Stromal cell of bone marrow (primary cell): ENCODE results near the gene PDE5A.

Experiments used
- DNase-seq: peaks from one replicate; pipeline ENCODE4 v3.0.0-alpha.2; 2012; ENCODE audit warnings: low read depth

Gene PDE5A

DNA sequence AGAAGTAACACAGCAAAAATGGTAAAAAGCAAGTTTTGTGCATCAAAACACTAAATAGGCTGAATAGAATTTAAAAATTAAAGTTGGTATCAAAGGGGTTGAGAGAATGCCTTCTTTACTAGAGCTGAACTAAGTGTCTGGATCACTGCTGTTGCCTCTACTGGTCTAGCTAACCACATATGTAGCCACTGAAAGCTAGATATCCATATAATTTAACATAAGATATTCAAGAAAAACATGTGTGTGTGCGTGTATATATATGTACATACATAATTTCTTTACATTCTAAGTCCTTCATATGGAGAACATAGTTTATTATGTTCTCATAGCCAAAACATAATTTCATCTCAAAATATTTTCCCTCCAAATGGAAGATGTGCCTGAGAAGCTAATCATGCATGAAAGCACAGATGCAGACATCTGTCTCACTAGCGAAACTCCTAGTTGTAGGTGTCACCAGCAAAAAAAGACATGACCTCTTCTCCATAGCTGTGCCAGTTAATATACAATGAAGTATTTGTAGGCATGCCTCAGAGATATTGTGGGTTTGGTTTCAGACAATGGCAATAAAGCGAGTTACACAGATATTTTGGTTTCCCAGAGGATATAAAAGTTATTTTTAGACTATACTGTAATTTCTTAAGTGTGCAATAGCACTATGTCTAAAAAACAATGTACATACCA is 47.3 kb downstream of the PDE5A start:
- no peak for DNase-seq

DNA sequence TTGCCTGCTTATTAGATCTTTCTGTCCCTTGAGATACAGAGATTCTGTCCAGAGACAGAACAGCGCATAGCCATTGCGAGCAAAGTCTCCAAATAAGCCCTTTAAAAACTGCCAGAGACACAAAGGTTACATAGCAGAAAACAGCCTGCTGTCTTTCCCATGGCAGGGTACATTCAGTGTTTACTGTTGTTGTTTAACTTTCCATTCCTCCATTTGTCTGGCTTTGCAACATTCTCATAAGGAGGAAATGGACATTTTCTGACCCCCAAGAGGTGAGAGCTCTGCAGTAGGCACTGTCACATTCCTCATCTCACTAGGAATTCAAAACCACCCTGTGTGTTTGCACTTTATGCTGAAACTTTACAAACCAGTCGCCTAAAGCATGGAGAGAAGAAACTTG is 48.3 kb downstream of the PDE5A start:
- DNase-seq: no peak

DNA sequence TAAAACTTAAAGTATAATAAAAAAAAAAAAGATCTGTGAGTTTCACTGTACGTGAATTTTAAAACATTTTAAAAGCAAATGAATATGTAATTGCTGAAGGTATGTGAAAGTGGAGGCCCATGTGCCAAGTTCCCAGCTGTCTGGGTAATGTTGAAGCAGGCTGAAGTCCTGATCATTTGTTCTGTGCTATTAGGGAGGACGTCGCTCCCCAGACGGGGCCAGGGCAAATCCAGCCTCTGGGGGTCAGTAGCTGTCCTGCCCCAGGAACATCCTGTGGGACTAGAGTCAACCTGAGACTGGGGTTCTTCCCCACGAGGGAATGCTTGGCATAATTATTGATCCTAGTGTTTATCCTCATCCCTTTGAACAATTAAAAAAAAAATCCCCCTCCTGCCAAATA is 48.8 kb downstream of the PDE5A start:
- no peak for DNase-seq

DNA sequence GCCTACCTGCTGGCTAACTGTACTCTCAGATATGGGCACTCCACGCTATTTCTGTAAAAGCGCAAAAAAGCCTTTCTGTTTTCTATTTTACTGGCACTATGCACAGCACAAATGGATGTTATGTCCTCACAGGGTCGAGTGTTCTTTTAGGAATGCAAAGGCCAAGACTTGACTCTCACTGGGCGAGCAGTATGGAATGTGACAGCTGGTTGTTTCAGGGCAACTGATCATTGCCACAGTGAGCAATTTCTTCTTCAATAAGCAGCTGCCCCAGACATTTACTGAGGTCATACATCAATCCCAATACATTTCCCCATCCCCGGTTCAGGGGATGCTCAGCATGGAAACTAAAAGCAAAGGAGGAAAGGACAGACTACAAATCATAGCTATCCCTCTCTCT is 58.2 kb downstream of the PDE5A start:
- no peak for DNase-seq

DNA sequence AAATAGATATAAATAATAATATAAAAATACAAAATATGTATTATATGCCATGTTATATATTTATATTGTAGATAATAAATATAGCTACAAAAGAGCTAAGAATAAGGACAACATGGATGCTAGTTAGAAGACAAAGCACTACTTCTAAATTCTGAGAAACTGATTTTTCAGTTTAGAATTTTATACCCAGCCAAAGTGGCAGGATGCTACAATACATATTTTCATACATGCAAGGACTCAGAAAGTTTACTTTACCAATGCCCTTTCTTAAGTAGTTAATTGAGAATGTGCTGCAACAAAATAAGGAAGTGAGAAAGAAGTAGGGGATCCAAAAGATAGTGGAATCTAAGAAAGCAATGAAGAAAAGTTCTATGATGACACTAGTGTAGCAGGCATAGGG is 64.5 kb downstream of the PDE5A start:
- DNase-seq: no peak

DNA sequence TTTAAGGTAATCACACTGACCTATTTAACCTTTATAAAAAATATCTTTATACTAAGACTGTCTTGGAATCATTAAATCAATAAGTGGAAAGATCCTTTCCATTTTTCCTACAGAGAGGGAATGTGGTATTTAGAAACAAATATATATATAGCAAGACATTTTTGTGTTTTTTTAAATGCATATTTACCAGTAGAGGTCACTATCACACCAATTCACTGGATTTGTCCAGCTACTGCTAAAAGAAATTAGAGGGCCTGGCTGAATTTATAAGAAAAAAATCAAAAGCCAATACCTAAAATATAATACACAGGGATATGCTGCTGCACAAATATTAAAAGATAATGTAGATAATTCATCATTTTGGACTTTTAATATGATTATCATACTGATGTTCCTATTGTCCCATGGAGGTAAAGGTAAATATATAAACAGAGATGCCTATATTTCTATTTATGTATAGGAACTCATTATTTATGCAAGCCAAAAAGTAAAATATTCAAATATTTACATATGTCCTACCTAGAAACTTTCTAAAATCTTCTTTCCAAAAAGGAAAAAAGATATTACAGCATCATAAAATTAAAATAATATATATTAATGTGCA is 69.5 kb downstream of the PDE5A start:
- DNase-seq: peak; percentile 50

DNA sequence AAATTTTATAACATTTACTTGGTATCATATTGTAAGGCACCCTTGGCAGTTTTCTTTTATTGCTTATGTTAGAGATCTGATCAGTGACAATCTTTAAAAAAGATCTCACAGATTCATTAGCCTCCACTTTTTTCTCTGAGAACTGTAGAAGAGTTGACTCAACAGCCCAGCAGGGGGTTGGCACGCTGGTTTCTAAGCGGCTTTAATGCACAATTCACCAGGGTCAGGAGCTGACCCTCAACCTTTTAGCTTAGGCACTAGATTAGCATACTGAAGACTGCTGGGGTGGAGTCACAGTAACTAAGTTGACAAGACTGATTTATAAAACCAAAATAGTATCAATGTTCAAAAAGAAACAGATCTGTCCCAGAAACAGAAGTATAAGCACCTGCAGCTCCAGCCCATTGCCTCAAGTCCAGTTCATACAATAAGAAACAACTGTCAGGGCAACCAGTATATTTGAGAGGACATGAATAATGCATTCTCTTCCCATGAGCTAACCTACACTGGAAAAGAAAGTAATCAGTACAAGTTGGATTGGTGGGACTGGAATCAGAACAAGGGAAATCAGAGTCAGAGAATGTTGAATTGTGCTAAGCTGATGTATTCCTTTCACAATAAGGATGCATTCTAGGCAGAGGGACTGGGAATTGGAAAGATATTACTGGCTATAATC is 77.6 kb downstream of the PDE5A start:
- peak; percentile 32 for DNase-seq

DNA sequence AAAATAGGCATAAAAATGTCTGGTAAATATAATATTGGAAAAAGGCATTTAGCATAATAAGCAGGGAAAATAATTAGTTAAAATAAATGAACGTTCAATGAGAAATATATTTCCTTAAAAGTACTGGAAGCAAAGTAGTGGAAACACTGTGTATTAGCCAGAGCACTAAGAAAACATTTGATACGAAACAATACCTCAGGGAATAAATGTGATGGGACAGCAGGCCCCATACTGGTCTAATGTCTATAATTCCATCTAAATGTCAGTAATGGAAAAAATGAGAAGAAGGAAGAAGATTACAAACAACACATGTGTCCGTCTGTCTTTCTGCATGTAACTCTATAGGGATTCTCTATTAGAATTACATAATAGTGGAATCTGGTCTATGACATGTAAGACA is 79.0 kb downstream of the PDE5A start:
- no peak for DNase-seq

DNA sequence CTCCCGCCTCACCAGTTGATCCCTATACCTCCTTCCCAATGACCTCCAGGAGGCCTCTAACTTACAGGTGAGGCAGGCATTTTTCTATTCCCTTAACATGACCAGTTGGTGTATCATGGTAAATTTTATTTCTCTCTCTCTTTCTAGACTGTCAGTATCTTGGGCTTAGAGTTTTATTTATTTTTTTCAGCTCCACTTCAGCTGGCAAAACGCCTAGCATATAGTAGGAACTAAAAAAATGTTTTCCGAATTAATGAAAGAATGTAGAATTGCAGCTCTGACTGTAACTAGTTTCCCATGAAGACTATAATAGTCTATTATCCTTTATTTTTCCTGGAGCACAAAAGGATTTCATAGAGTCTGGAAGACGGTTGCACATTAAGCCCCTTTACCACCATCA is 84.8 kb downstream of the PDE5A start:
- no peak for DNase-seq

DNA sequence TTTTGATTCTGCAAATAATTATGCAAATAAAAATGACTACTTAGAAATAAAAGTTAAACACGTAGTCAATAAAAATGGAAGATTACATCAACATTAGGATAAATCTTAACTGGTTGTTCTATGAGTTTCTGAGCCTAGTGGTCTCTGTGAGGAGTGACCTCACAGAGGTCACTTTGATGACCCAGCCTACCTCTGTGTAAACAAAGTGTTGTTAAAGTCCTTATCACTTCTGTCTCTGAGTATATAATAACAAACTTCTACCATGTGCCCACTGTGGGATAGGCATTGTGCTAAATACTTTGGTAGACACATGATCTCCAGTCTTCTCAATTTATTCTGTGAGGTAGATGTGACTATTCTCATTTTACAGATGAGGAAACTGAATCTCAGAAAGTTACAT is 85.4 kb downstream of the PDE5A start:
- no peak for DNase-seq

DNA sequence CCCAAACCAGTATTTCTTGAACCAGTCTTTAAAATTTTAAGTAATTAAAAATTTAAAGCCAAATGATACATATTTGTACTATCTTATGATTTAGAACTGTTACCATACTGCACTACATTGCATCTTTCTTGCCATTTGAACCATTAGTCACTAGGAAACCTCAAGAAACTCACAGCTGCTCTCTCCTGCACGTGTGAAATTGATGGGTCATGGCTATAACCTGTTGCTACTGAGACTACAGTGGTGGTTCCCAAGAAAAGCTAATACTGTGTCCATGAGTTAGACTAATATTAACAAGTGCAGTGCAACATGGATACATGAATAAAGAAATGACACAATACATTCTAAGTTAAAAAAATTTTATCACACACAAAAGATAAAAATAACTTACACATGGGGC is 88.4 kb downstream of the PDE5A start:
- no peak for DNase-seq

DNA sequence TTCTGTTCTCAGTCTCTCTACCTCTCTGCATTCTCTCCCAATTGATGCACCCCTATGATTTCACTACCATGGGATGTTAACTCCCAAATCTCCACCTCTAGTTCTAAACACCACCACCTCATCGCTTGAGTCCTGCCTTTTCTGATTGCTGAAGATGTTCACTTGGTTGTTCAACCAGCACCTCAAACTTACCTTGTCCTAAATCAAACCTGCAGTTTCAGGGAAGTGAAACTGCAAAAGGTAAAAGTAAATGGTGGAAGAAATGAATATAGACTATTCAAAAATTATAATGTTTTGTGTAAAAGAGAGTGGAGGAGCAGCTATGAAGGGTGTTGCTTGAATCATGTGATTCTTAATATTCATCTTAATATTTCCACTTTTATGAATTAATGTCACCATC is 91.0 kb downstream of the PDE5A start:
- no peak for DNase-seq

DNA sequence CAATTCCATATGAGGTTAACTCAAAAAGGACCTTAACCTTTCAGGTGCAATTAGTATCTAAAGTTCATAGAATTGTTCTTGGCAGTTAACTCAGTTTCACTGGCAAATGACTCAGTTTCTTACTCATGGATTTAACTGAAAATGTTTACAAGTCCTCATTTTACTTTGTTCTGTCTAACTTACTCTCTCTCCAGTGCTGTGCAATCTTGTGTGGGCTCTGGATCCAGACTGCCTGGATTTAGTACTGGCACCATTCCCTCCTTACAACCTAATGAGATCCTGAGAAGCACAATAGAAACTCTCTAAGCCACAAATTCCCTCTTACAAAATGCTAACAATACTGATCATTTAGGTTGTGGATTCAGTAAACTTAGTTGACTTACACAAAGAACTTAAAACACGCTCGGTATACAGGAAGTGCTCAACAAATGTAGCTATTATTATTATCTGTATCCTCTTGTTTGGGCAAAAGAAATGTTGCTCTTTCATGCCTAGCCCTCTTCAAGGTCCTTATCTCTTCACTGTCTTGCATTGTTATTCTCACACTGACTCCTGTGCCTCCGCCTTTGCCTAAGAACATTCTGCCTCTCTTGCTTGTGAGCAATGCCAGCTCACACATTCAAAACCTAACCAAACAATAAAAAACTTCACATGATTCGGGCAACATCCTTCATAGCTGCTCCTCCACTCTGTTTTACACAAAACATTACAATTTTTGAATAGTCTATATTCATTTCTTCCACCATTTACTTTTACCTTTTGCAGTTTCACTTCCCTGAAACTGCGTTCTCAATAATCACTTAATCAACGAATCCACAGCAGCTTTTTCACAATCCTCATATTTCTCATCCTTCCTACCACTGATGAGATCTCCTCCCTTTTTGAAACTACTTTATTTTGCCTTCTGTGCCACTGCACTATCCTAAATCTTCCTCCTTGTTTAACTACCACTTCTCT is 91.8 kb downstream of the PDE5A start:
- peak; percentile 37 for DNase-seq

DNA sequence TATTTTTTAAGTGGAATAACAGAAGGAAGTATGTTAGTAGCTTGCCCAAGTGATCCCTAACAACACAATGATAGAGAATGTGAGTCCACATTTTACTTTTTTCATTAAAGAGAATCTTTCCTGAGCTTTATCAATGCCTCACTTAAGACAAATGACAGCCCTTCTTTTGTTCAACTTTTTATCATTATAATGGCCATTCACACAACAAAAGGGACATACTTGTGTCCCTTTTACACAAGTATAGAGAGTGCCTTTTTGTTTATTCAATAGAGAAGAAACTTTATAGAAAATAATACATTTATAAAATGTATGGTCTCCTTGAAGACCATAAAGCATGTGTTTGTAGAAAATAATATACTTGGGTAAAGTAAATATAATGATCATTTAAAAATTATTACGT is 96.3 kb downstream of the PDE5A start:
- DNase-seq: no peak

DNA sequence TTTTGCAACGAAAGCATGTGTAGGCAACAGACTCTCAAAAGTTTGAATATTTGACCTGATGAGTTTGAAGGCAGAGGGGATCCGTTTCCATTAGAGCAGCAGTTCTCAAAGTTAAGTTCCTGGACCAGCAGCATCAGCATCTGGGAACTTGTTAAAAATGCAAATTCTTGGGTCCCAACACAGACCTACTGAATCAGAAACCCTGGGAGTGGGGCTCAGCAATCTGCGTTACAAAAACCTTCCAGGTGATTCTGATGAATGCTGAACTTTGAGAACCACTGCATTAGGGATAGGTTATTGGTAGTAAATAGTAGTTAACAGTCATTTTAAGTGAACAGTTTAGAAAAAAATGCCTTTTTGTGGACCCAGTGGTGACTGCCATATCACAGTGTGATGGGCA is 98.8 kb downstream of the PDE5A start:
- DNase-seq: no peak

DNA sequence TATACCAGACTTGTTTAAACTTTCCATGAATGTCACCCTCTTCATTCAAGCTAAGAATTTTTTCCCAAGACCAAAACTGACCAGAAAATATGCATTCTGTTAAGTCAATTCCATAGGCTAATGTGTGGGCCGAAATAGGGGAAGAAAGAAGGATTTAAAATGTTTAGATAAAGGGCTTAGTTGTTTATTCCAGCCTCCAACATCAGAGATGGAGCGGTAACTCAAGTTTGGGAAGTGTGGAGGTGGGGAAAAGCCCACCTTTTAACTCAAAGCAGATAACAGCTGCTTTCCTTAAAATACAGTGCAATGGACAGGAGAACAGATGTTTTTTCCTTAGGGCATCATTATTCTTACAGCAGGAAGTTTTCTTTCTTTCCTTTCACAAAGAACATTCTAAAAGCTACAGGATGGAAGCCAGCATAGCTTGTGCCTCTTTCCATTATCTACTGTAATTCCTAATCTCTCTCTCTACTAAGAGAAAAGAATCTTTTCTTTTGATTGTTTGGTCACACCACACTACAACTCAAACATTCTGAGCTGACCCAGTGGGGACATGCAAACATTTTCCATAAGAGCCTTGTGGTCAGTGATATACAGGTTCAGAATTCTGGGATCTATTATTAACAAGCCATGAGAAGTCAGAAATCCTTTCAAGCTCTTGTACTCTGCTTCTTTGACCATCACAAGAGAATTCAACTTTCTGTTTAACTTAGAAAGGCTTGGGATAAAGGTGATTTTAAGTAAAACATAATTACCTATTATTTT is 101.6 kb downstream of the PDE5A start:
- DNase-seq: no peak

DNA sequence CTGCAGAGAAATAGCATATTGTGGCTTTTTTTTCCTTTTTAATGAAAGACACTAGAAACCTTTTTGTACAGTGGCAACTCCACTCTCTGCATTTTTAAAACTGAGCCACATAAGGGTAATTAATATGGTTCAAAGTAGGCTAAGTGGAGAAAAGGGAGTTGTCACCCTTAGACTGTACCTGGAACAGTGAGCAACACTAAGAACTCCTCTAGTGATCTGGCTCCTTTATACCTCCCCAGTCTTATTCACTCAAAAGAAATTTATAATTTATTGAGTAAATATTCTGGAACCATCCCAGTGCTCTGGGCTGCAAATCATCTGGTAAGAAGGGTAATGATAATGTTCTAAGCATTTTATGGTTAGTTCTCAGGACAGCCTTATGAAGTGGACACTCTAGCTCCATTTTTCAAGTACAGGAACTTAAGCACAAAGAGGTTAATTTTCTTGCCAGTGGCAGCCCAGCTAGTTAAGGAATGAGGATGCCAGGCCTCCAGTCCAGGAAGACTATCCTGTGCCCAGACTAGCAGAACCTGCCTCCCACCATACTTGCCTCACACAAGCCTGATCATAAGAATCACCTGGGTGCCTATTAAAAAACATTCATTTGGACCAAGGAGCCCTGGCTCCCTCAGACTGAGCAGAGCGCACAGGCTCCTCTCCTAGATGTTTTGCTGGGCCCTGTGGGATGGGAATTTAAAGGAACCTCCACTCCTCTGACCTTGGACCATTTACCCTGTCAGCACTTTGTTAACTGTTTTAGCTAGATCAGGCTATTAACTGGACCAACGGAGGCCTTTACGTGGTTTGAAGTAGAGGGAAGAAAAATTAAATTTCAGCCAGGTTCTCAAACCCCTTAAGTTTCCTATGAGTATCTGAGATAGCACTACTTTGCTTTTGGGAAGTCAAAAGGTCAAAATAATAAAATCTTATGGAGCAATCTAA is 102.6 kb downstream of the PDE5A start:
- DNase-seq: no peak

DNA sequence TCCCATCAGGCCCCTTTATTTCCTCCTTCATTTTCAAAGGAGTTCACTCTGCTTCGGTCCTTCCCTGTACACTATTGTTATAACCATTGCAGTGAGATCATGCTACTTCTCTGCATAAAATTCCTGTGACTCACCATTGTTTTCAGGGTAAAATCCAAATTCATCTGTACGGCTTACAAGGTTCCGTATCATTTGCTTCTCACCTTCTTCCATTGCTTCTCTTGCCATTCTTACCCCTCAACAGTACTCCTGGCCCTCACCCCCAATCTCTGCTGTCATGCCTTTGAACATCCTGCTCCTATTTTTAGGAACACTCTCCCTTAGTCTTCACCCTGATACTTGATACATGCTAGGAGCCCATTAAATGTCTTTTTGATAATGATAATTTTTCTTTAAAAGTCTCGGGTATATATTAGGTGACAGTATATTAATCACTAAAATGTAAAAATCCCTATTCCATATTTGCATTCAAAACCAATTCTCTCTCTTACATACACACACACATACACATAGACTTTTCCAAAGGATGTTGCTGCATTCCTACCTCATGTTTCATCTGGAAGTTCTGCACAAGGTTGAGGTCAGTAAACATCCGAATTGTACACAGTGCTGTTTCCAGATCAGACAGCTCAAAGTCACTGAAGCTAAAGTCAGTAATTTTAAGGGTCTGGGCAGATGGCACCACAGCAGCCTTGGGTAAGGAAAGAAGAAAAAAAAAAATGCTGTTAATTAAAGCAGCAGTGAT is 103.4 kb downstream of the PDE5A start:
- no peak for DNase-seq

DNA sequence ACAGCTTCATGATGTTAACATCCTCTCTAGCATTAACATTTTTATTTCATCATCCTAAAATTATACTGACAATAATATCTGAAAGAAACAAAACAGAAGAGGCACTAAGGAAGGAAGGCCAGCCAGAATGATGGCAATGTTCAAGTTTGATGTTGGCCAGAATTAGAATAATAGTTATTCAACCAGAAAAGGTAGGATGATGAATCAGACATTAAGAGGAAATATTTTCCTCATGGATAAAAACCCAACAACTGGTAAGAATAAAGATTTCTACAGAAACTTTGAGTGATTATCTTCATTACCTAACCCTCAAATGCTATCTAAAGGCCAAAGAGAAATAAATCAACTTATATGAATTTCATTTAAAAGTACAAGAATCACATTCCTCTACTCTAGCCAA is 105.2 kb downstream of the PDE5A start:
- no peak for DNase-seq

DNA sequence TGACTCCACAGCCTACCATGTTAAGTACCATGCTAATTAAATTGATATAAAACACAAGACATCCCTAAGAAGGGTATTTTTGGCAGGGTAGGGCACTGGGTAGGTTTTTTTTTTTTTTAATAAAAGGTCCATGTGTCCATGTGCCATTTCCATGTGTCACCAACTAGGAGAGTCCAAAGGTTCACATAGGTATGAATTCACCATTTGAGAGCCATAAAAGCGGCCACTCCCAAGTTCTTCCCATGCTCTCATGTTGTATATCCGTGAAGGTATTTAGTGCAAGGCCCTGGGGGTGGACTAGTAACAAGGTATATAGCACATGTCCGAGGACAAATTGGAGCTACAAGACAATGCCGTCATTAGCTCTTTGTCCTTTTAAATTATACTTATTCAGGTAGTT is 107.3 kb downstream of the PDE5A start:
- DNase-seq: no peak
